ENCODE data around the gene CXCL6. TPM values are rescaled to one million over a fixed set of nuclear protein-coding genes. Genes with fewer than 3 reads are reported as not detected.
A peak's percentile ranks its signal among the peaks of the same experiment; 100 is the strongest.

CXCL6 gene
- total RNA-seq, 4 donors from 2014 or later: 2.2 TPM; not detected in 3

- DNase-seq (ENCODE audit: low spot score in 2 of 2): no peak
- Histone ChIP-seq H3K27ac (no peak overlapping the region), H3K36me3 (no peaks in the 10 kb centered on the region), H3K9me3 (peaks cover 0 to 7% (median 0%) of the 10 kb centered on the region in 4 donors), H3K4me3 (no peak overlapping the region), H3K27me3 (no peaks in the 10 kb centered on the region), H3K4me1 (no peaks in the 10 kb centered on the region)
- no peak for TF ChIP-seq EP300 (IDR thresholded peaks at IDR 0.05)
- TF ChIP-seq CTCF (IDR thresholded peaks at IDR 0.05): no peak
- TF ChIP-seq POLR2A (IDR thresholded peaks at IDR 0.05): no peak
These were observed 12.7 kb upstream of the CXCL6 start for GRCh38 chr4:73823760-73824159.

- TF ChIP-seq EP300 (IDR thresholded peaks at IDR 0.05): peak in 1 of 2 donors; percentile 59
- TF ChIP-seq CTCF (IDR thresholded peaks at IDR 0.05): no peak
- no peak for DNase-seq (ENCODE audit: low spot score in 2 of 2)
- Histone ChIP-seq H3K4me3 (no peak overlapping the region), H3K36me3 (no peaks in the 10 kb centered on the region), H3K4me1 (peaks cover 0 to 5% (median 0%) of the 10 kb centered on the region in 4 donors), H3K27ac (no peak overlapping the region), H3K9me3 (peaks cover 0 to 7% (median 0%) of the 10 kb centered on the region in 4 donors), H3K27me3 (no peaks in the 10 kb centered on the region)
- 17 to 18% methylated on average over 3 of the region's 3 CpGs for WGBS, 2 donors
These were observed 7.5 kb upstream of the CXCL6 start for GRCh38 chr4:73828956-73829355.

GRCh38 chr4:73831569-73831968 lies 4.9 kb upstream of the CXCL6 start:
- WGBS, 2 donors: 38 to 48% methylated on average over 2 of the region's 2 CpGs

GRCh38 chr4:73832651-73833237 lies 3.7 kb upstream of the CXCL6 start:
- no peak overlapping the region for H3K4me3 ChIP-seq
- WGBS, 2 donors: 75 to 77% methylated on average over 1 of the region's 1 CpG
- no peak for DNase-seq (ENCODE audit: low spot score in 2 of 2)
- no peak overlapping the region for H3K27ac ChIP-seq
- TF ChIP-seq CTCF (IDR thresholded peaks at IDR 0.05): no peak
- peaks cover 0 to 17% of the 10 kb centered on the region in 2 donors for H3K27me3 ChIP-seq
- H3K9me3 ChIP-seq: no peaks in the 10 kb centered on the region
- H3K4me1 ChIP-seq: peaks cover 0 to 15% (median 0%) of the 10 kb centered on the region in 4 donors
- H3K36me3 ChIP-seq: no peaks in the 10 kb centered on the region

More at GRCh38 chr4:73831569-73831968, 4.9 kb upstream of the CXCL6 start:
- H3K36me3 ChIP-seq: no peaks in the 10 kb centered on the region
- TF ChIP-seq EP300 (IDR thresholded peaks at IDR 0.05): no peak
- no peak for TF ChIP-seq CTCF (IDR thresholded peaks at IDR 0.05)
- TF ChIP-seq POLR2A (IDR thresholded peaks at IDR 0.05): no peak
- H3K9me3 ChIP-seq: peaks cover 0 to 7% (median 0%) of the 10 kb centered on the region in 4 donors
- no peak overlapping the region for H3K4me3 ChIP-seq
- peaks cover 0 to 5% of the 10 kb centered on the region in 2 donors for H3K27me3 ChIP-seq
- peaks cover 0 to 10% (median 0%) of the 10 kb centered on the region in 4 donors for H3K4me1 ChIP-seq
- DNase-seq (ENCODE audit: low spot score in 2 of 2): peak in 1 of 2 donors; percentile 33
- H3K27ac ChIP-seq: no peak overlapping the region

- no peak for DNase-seq (ENCODE audit: low spot score in 2 of 2)
- no peak overlapping the region for H3K27ac ChIP-seq
- peaks cover 0 to 10% (median 0%) of the 10 kb centered on the region in 4 donors for H3K4me1 ChIP-seq
- no peak overlapping the region for H3K4me3 ChIP-seq
- no peaks in the 10 kb centered on the region for H3K36me3 ChIP-seq
- TF ChIP-seq EP300 (IDR thresholded peaks at IDR 0.05): no peak
- TF ChIP-seq CTCF (IDR thresholded peaks at IDR 0.05): no peak
- no peak for TF ChIP-seq POLR2A (IDR thresholded peaks at IDR 0.05)
- H3K27me3 ChIP-seq: peaks cover 0 to 26% of the 10 kb centered on the region in 2 donors
- no peaks in the 10 kb centered on the region for H3K9me3 ChIP-seq
- WGBS, 2 donors: 74 to 82% methylated on average over 5 of the region's 5 CpGs
These were observed 2.6 kb downstream of the CXCL6 start for GRCh38 chr4:73839071-73839470.

All from tibial nerve (tissue), 4 donors.